ENCODE measurements around the gene GNAI3. TPM values are rescaled to one million over a fixed set of nuclear protein-coding genes. Genes with fewer than 3 reads are reported as not detected.

Gene GNAI3
- total and polyA plus RNA-seq, 2 of the 13 experiments (the other 11 are each of a cell fraction or from before 2014, with no cell fraction given), result 4.3 to 9.0 TPM

DNA sequence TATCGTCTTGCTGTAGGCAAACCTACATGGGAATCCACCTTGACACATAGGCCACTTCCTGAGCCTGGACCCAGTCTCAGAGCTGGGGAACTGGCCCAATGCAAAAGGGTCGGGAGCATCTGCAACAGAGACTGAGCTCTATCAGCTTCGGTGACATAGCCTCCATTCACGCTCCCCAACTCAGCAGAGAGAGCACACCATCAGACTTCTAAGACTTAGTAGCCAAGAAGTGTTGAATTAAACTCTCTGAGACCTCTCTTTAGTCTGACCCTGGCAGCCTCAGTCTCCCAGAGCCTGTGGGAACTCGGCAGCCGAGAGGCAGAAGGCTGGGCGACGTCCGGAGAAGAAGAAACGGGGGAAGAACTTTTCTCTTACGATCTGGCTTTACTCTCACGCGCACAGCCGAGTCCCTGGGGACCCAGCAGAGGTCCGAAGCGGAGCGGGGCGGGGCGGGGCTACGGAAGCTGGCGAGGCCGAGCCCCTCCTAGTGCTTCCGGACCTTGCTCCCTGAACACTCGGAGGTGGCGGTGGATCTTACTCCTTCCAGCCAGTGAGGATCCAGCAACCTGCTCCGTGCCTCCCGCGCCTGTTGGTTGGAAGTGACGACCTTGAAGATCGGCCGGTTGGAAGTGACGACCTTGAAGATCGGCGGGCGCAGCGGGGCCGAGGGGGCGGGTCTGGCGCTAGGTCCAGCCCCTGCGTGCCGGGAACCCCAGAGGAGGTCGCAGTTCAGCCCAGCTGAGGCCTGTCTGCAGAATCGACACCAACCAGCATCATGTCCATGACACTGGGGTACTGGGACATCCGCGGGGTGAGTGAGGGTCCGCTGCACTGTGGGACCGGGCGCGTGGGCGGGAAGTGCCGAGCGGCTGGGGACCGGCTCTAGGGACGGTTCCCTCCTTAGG, 107.5 kb downstream of the GNAI3 start, which contains the start of gene GSTM4 (continued):
- no peak for TF ChIP-seq NCOA5 (CRISPR knock-in tag; IDR thresholded peaks at IDR 0.05)
- no peak for TF ChIP-seq ZNF619 (CRISPR knock-in tag; IDR thresholded peaks at IDR 0.05)
- TF ChIP-seq, protein P1, sequence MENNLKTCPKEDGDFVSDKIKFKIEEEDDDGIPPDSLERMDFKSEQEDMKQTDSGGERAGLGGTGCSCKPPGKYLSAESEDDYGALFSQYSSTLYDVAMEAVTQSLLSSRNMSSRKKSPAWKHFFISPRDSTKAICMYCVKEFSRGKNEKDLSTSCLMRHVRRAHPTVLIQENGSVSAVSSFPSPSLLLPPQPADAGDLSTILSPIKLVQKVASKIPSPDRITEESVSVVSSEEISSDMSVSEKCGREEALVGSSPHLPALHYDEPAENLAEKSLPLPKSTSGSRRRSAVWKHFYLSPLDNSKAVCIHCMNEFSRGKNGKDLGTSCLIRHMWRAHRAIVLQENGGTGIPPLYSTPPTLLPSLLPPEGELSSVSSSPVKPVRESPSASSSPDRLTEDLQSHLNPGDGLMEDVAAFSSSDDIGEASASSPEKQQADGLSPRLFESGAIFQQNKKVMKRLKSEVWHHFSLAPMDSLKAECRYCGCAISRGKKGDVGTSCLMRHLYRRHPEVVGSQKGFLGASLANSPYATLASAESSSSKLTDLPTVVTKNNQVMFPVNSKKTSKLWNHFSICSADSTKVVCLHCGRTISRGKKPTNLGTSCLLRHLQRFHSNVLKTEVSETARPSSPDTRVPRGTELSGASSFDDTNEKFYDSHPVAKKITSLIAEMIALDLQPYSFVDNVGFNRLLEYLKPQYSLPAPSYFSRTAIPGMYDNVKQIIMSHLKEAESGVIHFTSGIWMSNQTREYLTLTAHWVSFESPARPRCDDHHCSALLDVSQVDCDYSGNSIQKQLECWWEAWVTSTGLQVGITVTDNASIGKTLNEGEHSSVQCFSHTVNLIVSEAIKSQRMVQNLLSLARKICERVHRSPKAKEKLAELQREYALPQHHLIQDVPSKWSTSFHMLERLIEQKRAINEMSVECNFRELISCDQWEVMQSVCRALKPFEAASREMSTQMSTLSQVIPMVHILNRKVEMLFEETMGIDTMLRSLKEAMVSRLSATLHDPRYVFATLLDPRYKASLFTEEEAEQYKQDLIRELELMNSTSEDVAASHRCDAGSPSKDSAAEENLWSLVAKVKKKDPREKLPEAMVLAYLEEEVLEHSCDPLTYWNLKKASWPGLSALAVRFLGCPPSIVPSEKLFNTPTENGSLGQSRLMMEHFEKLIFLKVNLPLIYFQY (CRISPR knock-in tag; IDR thresholded peaks at IDR 0.05; ENCODE audit: borderline replicate concordance), result peak; percentile 76; the same call in 1 of the 2 replicates
- TF ChIP-seq, protein P2, sequence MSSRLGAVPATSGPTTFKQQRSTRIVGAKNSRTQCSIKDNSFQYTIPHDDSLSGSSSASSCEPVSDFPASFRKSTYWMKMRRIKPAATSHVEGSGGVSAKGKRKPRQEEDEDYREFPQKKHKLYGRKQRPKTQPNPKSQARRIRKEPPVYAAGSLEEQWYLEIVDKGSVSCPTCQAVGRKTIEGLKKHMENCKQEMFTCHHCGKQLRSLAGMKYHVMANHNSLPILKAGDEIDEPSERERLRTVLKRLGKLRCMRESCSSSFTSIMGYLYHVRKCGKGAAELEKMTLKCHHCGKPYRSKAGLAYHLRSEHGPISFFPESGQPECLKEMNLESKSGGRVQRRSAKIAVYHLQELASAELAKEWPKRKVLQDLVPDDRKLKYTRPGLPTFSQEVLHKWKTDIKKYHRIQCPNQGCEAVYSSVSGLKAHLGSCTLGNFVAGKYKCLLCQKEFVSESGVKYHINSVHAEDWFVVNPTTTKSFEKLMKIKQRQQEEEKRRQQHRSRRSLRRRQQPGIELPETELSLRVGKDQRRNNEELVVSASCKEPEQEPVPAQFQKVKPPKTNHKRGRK (CRISPR knock-in tag; IDR thresholded peaks at IDR 0.05), result no peak
- TF ChIP-seq HNRNPH1 (optimal IDR thresholded peaks at IDR 0.05; ENCODE audit: low read depth, low read length), result no peak
- peak; percentile 84 for TF ChIP-seq ZNF598 (CRISPR knock-in tag; IDR thresholded peaks at IDR 0.05; ENCODE audit: borderline replicate concordance)
- TF ChIP-seq TP53 (CRISPR knock-in tag; conservative IDR thresholded peaks at IDR 0.05), result no peak
- TF ChIP-seq ZNF17 (CRISPR knock-in tag; IDR thresholded peaks at IDR 0.05), result no peak
- no peak for TF ChIP-seq CHD4 (IDR thresholded peaks at IDR 0.05; ENCODE audit: borderline replicate concordance, low read length)
- no peak for TF ChIP-seq SIN3B (IDR thresholded peaks at IDR 0.05; ENCODE audit: low read length)
- peak; percentile 57 for TF ChIP-seq HNRNPLL (IDR thresholded peaks at IDR 0.05; ENCODE audit: low read depth, low read length, poor library complexity, severe bottlenecking)
- no peak for TF ChIP-seq ADNP (CRISPR knock-in tag; IDR thresholded peaks at IDR 0.05)
- TF ChIP-seq WIZ (CRISPR knock-in tag; IDR thresholded peaks at IDR 0.05), result no peak
- TF ChIP-seq ZNF567 (CRISPR knock-in tag; IDR thresholded peaks at IDR 0.05; ENCODE audit: borderline replicate concordance), result 0 out of 2 replicates have a peak, but pooled peaks have one; percentile 54
- no peak for TF ChIP-seq SMARCC2 (IDR thresholded peaks at IDR 0.05)
- TF ChIP-seq ZFP90 (CRISPR knock-in tag; IDR thresholded peaks at IDR 0.05; ENCODE audit: borderline replicate concordance), result 0 out of 2 replicates have a peak, but pooled peaks have one; percentile 61
- peak; percentile 82 for TF ChIP-seq ETV5 (CRISPR knock-in tag; IDR thresholded peaks at IDR 0.05; ENCODE audit: borderline replicate concordance)
- TF ChIP-seq ZNF614 (CRISPR knock-in tag; IDR thresholded peaks at IDR 0.05; ENCODE audit: borderline replicate concordance), result peak; percentile 69
- peak; percentile 73 for TF ChIP-seq KLF12 (CRISPR knock-in tag; IDR thresholded peaks at IDR 0.05; ENCODE audit: borderline replicate concordance)
- no peak for TF ChIP-seq SMARCE1 (IDR thresholded peaks at IDR 0.05; ENCODE audit: borderline replicate concordance)
- TF ChIP-seq ZNF326 (CRISPR knock-in tag; IDR thresholded peaks at IDR 0.05; ENCODE audit: borderline replicate concordance), result no peak
- TF ChIP-seq MEIS1 (CRISPR knock-in tag; IDR thresholded peaks at IDR 0.05; ENCODE audit: borderline replicate concordance), result peak; percentile 81; the same call in 1 of the 2 replicates
- peak; percentile 85; the same call in 1 of the 2 replicates for TF ChIP-seq ZNF792 (CRISPR knock-in tag; IDR thresholded peaks at IDR 0.05)
- TF ChIP-seq ZNF296 (CRISPR knock-in tag; conservative IDR thresholded peaks at IDR 0.05), result no peak
- 0 out of 2 replicates have a peak, but pooled peaks have one; percentile 60 for TF ChIP-seq ZNF451 (CRISPR knock-in tag; IDR thresholded peaks at IDR 0.05)
- peak; percentile 36; the same call in 1 of the 2 replicates for TF ChIP-seq JUN (CRISPR knock-in tag; IDR thresholded peaks at IDR 0.05)
